Left hindlimb (tissue), 1 donor: Measurements from ENCODE around the gene ADAMTS15.

Source experiments
- DNase-seq: peaks from one replicate; pipeline ENCODE4 v3.0.0-alpha.2; 2018

ADAMTS15 gene

GRCh38 chr11:130418210-130418609, 30.2 kb upstream of the ADAMTS15 start:
- no peak for DNase-seq

DNA sequence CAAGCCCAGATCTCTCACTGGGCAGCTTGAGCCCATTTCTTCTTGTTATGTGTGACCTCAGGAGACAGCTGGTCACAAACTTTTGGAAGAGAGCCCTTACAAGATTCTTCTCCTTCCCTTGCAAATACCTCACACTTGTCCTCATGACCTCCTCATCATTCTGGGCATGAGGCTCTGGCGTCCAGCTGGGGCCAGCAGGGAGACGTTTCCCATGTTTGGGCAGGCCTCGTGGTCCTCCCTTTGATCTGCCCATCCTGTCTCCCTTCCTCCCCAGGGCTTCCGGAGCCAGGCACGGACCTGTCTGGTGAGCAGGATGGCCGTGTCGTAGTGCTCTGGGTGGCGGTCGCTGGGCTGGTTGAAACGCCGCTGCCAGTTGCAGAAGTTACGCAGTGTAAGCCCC, 29.7 kb upstream of the ADAMTS15 start:
- DNase-seq, result no peak

DNA sequence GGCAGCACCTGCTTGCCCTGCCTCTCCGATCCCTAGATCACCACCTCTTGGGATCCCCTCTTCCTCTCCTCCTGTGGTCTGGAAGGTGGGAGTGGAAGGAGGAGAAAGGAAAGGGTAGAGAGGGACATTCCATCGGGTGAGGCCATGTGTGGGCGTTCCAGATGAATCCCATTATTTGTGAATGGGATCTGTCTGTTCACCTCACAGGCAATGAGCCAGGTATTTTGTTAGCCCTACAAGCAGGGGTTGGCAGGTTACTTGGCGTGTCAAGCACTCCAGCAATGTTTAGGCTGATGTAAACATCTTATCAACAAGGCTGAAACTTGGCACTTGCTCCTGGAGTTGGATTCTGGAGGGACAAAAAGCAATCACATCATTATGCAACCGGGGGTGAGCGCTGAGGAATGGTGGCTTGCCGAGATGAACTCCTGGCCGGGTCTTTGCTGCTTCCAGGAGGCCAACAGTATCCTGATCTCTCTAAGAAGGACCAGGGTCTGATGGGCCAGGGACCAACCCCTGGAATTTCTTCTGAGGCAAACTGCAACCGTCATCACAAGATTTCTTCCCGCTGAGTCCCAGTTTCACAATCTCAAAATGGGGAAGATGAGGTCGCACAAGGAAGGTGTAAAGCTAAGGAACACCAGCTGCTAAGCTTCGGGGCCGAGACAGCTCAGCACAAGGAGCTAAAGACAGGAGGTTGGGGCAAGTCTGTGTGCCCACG, 27.8 kb upstream of the ADAMTS15 start:
- no peak for DNase-seq

GRCh38 chr11:130421199-130421585, 27.3 kb upstream of the ADAMTS15 start:
- DNase-seq, result no peak

GRCh38 chr11:130421697-130422096, 26.7 kb upstream of the ADAMTS15 start:
- DNase-seq, result no peak

DNA sequence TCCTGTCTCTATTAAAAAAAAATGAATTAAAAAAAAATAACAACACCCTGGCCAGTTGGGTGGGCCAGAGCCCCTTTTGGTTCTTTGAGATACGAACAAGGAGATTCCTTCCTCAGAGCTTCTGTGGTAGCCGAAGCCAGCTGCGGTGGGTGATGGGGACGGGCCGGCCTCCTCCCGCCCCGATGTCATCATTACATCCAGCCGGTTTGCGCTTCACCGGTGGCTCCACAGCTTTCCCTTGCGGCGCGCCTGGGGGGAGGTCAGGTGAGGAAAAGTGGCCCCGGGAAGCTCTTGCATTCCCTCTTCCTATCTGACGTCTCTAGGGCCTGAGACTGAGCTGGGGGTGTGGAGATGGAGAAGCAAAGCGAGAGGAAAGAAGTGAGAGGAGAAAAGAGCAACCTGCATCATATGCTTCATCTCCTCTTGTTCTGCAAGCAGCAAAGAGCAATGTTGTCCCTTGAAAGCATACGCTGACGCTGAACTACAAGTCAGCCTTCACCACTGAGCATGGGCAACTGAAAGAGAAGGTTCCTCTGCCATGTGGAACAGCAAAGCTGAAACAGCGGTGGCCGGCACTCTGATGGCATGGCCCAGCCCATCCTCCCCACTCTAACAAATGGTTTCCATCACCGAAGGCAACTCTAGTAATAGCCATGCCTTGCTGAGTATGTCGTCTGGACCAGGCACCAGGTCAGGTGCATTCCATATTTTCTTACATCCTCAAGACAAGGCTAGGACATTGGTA, 26.0 kb upstream of the ADAMTS15 start:
- no peak for DNase-seq

GRCh38 chr11:130423541-130424142, 24.8 kb upstream of the ADAMTS15 start:
- DNase-seq, result no peak

- no peak for DNase-seq
Observed at GRCh38 chr11:130424613-130425140, 23.8 kb upstream of the ADAMTS15 start.

DNA sequence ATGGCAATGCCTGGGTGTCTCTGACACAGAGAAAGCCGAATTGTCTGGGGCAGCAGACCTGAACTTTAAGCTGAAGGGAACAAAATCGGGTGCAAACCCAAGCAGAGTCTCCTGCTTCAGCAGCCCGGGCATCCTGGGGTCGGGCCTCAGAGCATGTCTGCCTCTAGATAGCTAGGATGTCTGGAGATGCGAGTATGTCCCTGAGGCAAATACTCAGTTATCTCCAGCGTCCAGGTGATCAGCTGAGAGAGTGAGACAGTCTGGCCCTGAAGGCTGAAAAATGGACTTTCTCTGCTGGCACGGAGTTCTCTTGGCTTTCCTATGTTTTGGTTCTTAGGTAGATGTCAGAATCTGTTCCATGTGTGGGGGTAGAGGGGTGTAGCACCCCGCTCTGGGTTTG, 23.3 kb upstream of the ADAMTS15 start:
- DNase-seq, result no peak

DNA sequence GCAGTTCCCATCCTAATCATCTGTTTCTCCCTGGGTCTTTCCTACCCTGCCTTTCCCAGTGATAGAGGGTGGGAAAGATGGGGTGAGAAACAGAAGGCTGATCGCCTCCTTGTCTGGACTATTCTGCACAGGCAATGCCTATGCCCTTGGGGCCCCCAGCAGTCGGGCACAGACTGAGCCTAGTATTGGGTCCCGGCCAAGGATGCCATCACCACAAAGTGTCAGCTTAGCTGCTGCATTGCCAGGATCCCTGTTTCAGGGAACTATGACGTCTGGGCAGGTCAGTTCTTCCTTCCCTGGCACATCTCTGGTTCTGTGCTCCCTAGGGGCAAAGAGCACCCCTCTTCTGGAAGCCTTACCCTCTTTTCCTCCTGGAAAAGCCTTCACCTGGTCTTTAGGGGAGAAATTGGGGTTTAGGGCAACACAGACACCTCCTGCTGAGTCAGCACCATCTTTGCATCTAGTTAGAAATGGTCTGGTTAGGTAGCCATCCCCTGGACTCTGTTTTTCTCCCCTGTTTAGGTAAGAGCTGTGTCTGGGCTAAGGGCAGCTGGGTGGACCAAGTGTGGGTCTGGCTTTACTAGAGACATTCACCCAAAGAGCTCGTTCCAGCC, 22.1 kb upstream of the ADAMTS15 start:
- DNase-seq, result no peak

- no peak for DNase-seq
Observed at GRCh38 chr11:130426837-130427341, 21.6 kb upstream of the ADAMTS15 start.

GRCh38 chr11:130427581-130428315, 20.7 kb upstream of the ADAMTS15 start:
- DNase-seq, result peak; percentile 61

GRCh38 chr11:130428316-130429119, 19.9 kb upstream of the ADAMTS15 start, which contains the start of gene ADAMTS8:
ADAMTS8 (minus strand) TSS chr11:130428609; CDS start chr11:130428286, 323 bp downstream.
- DNase-seq, result no peak

DNA sequence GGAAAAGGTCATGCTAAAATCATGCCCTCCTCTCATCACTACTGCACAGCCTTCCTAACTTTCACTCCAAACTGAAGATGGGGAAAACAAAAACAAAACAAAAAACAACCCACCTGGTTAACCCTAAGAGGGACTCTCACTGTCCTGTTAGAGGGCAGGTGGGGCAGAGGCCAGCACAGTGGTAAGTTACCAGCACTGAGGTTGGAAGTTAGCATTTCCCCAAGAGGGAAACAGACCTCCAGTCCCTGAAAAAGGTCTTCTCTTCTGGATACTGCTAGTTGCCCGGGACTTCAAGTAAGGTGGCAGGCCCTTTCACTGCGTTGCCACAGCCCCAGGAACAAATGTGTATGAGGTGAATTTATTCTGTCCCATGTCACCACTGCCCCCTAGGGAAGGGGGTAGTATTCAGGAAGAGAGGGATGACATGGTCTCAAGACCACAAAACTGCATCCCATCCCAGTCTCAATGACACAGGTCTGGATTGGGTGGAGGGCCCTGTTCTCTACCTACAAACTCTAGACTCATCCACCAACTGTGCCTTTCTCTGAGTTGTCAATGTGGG, 19.2 kb upstream of the ADAMTS15 start:
- no peak for DNase-seq

GRCh38 chr11:130429983-130430382, 18.5 kb upstream of the ADAMTS15 start:
- DNase-seq, result no peak

- DNase-seq, result peak; percentile 67
Observed at GRCh38 chr11:130431331-130431773, 17.1 kb upstream of the ADAMTS15 start.

DNA sequence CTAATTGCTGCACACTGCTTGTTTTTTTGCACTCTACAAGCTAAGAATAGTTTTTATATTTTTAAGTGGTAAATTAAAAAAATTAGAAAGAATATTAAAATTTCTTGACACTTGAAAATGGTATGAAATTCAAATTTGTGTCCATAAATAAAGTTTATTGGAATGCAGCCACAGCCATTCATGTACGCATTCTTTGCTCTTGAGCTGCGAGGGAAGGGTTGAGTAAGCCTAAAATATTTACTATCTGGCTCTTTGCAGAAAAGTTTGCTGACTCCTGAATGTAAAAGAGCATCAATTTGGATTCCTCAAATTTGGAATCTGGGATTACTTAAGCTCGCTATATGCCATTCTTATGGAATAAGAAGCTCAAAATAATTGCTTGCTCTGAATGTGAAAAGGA, 16.6 kb upstream of the ADAMTS15 start:
- DNase-seq, result no peak

- no peak for DNase-seq
Observed at GRCh38 chr11:130433357-130433756, 15.1 kb upstream of the ADAMTS15 start.

GRCh38 chr11:130434521-130435223, 13.8 kb upstream of the ADAMTS15 start:
- peak; percentile 85 for DNase-seq

GRCh38 chr11:130435671-130436070, 12.8 kb upstream of the ADAMTS15 start:
- no peak for DNase-seq
